ENCODE measurements around the gene ARHGAP26. TPM values are rescaled to one million over a fixed set of nuclear protein-coding genes. Genes with fewer than 3 reads are reported as not detected.

Gene ARHGAP26
- total RNA-seq, 2 donors from 2014 or later, result 27.5 to 80.7 TPM

GRCh38 chr5:142974409-142974808, 204.2 kb downstream of the ARHGAP26 start:
- Histone ChIP-seq H3K36me3 (no peaks in the 10 kb centered on the region), H3K9me3 (no peaks in the 10 kb centered on the region), H3K27ac (no peak overlapping the region), H3K4me3 (no peak overlapping the region), H3K4me1 (ENCODE audit: control insufficient read depth in 1 of 2, low read depth in 2 of 2) (peaks cover 0 to 2% of the 10 kb centered on the region in 2 donors), H3K27me3 (replicated peaks; ENCODE audit: insufficient read depth) (no peaks in the 10 kb centered on the region)
- ATAC-seq (ENCODE audit: insufficient number of reproducible peaks, low FRiP score, low read depth) (no peak), DNase-seq (ENCODE audit: low spot score) (no peak)
- TF ChIP-seq, protein P1, sequence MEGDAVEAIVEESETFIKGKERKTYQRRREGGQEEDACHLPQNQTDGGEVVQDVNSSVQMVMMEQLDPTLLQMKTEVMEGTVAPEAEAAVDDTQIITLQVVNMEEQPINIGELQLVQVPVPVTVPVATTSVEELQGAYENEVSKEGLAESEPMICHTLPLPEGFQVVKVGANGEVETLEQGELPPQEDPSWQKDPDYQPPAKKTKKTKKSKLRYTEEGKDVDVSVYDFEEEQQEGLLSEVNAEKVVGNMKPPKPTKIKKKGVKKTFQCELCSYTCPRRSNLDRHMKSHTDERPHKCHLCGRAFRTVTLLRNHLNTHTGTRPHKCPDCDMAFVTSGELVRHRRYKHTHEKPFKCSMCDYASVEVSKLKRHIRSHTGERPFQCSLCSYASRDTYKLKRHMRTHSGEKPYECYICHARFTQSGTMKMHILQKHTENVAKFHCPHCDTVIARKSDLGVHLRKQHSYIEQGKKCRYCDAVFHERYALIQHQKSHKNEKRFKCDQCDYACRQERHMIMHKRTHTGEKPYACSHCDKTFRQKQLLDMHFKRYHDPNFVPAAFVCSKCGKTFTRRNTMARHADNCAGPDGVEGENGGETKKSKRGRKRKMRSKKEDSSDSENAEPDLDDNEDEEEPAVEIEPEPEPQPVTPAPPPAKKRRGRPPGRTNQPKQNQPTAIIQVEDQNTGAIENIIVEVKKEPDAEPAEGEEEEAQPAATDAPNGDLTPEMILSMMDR (IDR thresholded peaks at IDR 0.05), result no peak

DNA sequence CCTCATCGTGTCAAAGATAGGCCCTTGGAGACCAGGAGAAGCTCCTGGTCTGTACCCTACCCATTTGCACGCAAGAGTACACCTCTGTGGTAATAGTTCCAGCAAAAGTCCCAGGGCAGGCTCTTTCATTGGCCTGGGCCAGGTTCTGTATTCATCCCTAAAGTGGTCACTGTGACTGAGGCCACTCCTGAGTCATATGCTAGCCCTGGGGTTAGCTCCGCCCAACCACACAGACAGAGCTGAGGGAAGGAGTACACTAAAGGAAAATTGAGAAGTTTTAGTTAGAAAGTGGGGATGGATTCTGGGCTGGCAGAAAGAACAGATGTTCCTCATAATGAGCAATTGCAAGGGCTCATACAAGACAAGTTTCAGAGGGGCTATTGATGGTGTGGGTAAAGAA, 206.7 kb downstream of the ARHGAP26 start:
- no peaks in the 10 kb centered on the region for H3K9me3 ChIP-seq
- no peaks in the 10 kb centered on the region for H3K27me3 ChIP-seq (replicated peaks; ENCODE audit: insufficient read depth)
- DNase-seq (ENCODE audit: low spot score), result no peak
- H3K27ac ChIP-seq, result no peak overlapping the region
- H3K4me1 ChIP-seq (ENCODE audit: control insufficient read depth in 1 of 2, low read depth in 2 of 2), result peaks cover 8 to 10% of the 10 kb centered on the region in 2 donors
- H3K4me3 ChIP-seq, result no peak overlapping the region
- TF ChIP-seq, protein P1 (IDR thresholded peaks at IDR 0.05), result no peak
- H3K36me3 ChIP-seq, result no peaks in the 10 kb centered on the region
- ATAC-seq (ENCODE audit: insufficient number of reproducible peaks, low FRiP score, low read depth), result no peak

- DNase-seq (ENCODE audit: low spot score), result no peak
- no peak for ATAC-seq (ENCODE audit: insufficient number of reproducible peaks, low FRiP score, low read depth)
- Histone ChIP-seq H3K9me3 (no peaks in the 10 kb centered on the region), H3K27ac (no peak overlapping the region), H3K36me3 (no peaks in the 10 kb centered on the region), H3K4me1 (ENCODE audit: control insufficient read depth in 1 of 2, low read depth in 2 of 2) (peaks cover 15 to 17% of the 10 kb centered on the region in 2 donors), H3K27me3 (replicated peaks; ENCODE audit: insufficient read depth) (no peaks in the 10 kb centered on the region), H3K4me3 (no peak overlapping the region)
- TF ChIP-seq, protein P1 (IDR thresholded peaks at IDR 0.05), result no peak
These were observed 207.3 kb downstream of the ARHGAP26 start for GRCh38 chr5:142977363-142978051.

DNA sequence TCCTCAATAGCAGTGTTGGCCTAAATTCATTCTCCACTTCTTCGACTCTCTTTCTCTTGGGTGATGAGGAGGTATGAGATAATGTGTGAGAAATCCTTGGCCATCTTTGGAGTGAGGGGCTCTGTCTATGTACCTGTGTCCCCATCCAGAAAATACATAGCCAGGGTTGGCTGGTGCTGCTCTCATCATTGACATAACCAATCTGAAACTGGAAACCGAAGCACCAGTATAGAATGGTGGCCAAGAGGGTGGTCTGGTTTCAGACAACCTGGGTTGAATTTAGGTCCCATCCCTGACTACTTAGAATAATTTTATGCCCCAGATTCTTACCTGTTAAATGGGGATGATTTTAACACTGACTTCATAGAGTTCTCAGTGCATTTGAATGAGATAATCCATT, 208.1 kb downstream of the ARHGAP26 start:
- DNase-seq (ENCODE audit: low spot score) (no peak), ATAC-seq (ENCODE audit: insufficient number of reproducible peaks, low FRiP score, low read depth) (no peak)
- TF ChIP-seq, protein P1 (IDR thresholded peaks at IDR 0.05), result no peak
- H3K9me3 ChIP-seq, result no peaks in the 10 kb centered on the region
- H3K4me3 ChIP-seq, result no peak overlapping the region
- no peaks in the 10 kb centered on the region for H3K36me3 ChIP-seq
- H3K27ac ChIP-seq, result no peak overlapping the region
- peaks cover 21 to 22% of the 10 kb centered on the region in 2 donors for H3K4me1 ChIP-seq (ENCODE audit: control insufficient read depth in 1 of 2, low read depth in 2 of 2)
- no peaks in the 10 kb centered on the region for H3K27me3 ChIP-seq (replicated peaks; ENCODE audit: insufficient read depth)

- no peaks in the 10 kb centered on the region for H3K9me3 ChIP-seq
- H3K36me3 ChIP-seq, result no peaks in the 10 kb centered on the region
- H3K4me3 ChIP-seq, result no peak overlapping the region
- H3K27ac ChIP-seq, result no peak overlapping the region
- no peak for DNase-seq (ENCODE audit: low spot score)
- no peaks in the 10 kb centered on the region for H3K27me3 ChIP-seq (replicated peaks; ENCODE audit: insufficient read depth)
- no peak for ATAC-seq (ENCODE audit: insufficient number of reproducible peaks, low FRiP score, low read depth)
- peaks cover 21 to 23% of the 10 kb centered on the region in 2 donors for H3K4me1 ChIP-seq (ENCODE audit: control insufficient read depth in 1 of 2, low read depth in 2 of 2)
- TF ChIP-seq, protein P1 (IDR thresholded peaks at IDR 0.05), result no peak
These were observed 208.5 kb downstream of the ARHGAP26 start for GRCh38 chr5:142978726-142979125.

Data from thoracic aorta (tissue), 2 donors.